Stimulated activated CD8-positive, alpha-beta memory T cell treated with anti-CD3 and anti-CD28 coated beads, Interleukin-15, amount 100 ng/mL, for 48 hours (primary cell): Measurements from ENCODE around the gene CREBL2.

Experiments used
- DNase-seq, 2 donors: peaks; one replicate each; pipeline ENCODE4 v3.0.0-alpha.2; 2020; ENCODE audit warnings: low read depth in 2 of 2

Gene CREBL2

GRCh38 chr12:12673296-12673695, 61.6 kb downstream of the CREBL2 start:
- DNase-seq, result peak in 1 of 2 donors; percentile 55

- no peak for DNase-seq
Observed at GRCh38 chr12:12676605-12677004, 64.9 kb downstream of the CREBL2 start.

GRCh38 chr12:12681061-12681765, 69.5 kb downstream of the CREBL2 start:
- DNase-seq, result no peak

GRCh38 chr12:12682284-12682683, 70.6 kb downstream of the CREBL2 start:
- no peak for DNase-seq

- no peak for DNase-seq
Observed at GRCh38 chr12:12683136-12683697, 71.5 kb downstream of the CREBL2 start.

- DNase-seq, result no peak
Observed at GRCh38 chr12:12683725-12684124, 72.0 kb downstream of the CREBL2 start.

GRCh38 chr12:12684375-12685106, 72.9 kb downstream of the CREBL2 start:
- no peak for DNase-seq

GRCh38 chr12:12685305-12685704, 73.6 kb downstream of the CREBL2 start:
- DNase-seq, result no peak

GRCh38 chr12:12686472-12686871, 74.8 kb downstream of the CREBL2 start:
- no peak for DNase-seq

- no peak for DNase-seq
Observed at GRCh38 chr12:12686925-12687324, 75.2 kb downstream of the CREBL2 start.

- DNase-seq, result no peak
Observed at GRCh38 chr12:12689647-12690300, 78.1 kb downstream of the CREBL2 start.

GRCh38 chr12:12691549-12691948, 79.9 kb downstream of the CREBL2 start:
- DNase-seq, result no peak

- DNase-seq, result no peak
Observed at GRCh38 chr12:12693111-12693671, 81.5 kb downstream of the CREBL2 start.
